T-helper 1 cell (primary cell): Measurements from ENCODE around the gene UBR3.
"Not testable (repeated sequence)": the region's sequence is repeated elsewhere in the genome, so short reads cannot be mapped to it uniquely, and the experiment has no call there.

Experiments
- DNase-seq, 5 donors: peaks; one replicate each; pipeline ENCODE4 v3.0.0-alpha.2; 2012 to 2020
- total RNA-seq, 4 donors: gene quantifications; one replicate each; lab custom pipeline; 2026; lab: John Stamatoyannopoulos, UW

Gene UBR3, protein sequence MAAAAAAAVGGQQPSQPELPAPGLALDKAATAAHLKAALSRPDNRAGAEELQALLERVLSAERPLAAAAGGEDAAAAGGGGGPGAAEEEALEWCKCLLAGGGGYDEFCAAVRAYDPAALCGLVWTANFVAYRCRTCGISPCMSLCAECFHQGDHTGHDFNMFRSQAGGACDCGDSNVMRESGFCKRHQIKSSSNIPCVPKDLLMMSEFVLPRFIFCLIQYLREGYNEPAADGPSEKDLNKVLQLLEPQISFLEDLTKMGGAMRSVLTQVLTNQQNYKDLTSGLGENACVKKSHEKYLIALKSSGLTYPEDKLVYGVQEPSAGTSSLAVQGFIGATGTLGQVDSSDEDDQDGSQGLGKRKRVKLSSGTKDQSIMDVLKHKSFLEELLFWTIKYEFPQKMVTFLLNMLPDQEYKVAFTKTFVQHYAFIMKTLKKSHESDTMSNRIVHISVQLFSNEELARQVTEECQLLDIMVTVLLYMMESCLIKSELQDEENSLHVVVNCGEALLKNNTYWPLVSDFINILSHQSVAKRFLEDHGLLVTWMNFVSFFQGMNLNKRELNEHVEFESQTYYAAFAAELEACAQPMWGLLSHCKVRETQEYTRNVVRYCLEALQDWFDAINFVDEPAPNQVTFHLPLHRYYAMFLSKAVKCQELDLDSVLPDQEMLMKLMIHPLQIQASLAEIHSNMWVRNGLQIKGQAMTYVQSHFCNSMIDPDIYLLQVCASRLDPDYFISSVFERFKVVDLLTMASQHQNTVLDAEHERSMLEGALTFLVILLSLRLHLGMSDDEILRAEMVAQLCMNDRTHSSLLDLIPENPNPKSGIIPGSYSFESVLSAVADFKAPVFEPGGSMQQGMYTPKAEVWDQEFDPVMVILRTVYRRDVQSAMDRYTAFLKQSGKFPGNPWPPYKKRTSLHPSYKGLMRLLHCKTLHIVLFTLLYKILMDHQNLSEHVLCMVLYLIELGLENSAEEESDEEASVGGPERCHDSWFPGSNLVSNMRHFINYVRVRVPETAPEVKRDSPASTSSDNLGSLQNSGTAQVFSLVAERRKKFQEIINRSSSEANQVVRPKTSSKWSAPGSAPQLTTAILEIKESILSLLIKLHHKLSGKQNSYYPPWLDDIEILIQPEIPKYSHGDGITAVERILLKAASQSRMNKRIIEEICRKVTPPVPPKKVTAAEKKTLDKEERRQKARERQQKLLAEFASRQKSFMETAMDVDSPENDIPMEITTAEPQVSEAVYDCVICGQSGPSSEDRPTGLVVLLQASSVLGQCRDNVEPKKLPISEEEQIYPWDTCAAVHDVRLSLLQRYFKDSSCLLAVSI (N-terminal part only)
- total RNA-seq: 81.0 to 116 (median 97.6) reads per million in 4 donors

DNA sequence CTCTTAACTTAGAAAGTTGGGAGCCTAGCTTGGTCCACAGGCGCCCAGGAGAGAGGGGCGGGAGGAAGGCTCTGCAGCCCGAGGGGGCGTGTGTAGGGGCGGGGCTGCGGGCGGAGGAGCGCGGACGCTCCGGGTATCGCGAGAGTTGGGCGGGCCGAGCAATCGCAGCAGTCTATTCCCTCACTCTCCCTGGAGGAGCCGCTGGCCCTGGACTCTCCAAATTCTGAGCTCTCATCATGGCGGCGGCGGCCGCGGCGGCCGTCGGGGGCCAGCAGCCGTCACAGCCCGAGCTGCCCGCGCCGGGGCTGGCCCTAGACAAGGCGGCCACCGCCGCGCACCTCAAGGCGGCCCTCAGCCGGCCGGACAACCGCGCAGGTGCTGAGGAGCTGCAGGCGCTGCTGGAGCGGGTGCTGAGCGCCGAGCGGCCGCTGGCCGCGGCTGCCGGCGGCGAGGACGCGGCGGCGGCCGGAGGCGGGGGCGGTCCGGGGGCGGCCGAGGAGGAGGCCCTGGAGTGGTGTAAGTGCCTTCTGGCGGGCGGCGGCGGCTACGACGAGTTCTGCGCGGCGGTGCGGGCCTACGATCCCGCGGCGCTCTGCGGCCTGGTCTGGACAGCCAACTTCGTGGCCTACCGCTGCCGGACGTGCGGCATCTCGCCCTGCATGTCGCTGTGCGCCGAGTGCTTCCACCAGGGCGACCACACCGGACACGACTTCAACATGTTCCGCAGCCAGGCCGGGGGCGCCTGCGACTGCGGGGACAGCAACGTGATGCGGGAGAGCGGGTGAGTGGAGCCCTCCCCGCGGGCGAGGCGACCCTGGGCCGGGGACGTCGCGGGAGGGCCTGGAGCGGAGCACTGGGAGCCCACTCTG, at the start of gene UBR3:
Gene UBR3, plus strand, starts transcription at position 183 of the 869 bp plus-strand sequence. Its CDS starts 54 bp downstream, at position 237.
- peak; percentile 83 to 90 (median 88) for DNase-seq

DNA sequence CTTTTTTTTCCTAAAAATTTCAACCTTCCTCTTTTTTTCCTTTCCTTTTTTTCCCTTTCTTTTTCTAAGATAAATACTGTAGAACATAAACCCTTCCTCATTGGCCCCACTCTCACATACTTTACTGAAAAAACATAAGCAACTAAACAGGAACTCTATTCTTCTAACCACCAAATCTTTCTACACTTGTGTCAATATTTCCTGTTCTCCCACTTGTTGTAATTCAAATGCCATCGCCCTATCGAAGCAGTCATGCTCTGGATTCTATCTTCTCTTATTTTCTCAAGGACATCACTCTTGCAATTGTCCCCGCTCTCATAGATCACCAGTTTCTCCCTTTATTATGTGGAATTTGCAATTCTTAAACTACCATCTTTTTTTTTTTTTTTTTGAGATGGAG, 48.8 kb upstream of the UBR3 start:
- no peak for DNase-seq

DNA sequence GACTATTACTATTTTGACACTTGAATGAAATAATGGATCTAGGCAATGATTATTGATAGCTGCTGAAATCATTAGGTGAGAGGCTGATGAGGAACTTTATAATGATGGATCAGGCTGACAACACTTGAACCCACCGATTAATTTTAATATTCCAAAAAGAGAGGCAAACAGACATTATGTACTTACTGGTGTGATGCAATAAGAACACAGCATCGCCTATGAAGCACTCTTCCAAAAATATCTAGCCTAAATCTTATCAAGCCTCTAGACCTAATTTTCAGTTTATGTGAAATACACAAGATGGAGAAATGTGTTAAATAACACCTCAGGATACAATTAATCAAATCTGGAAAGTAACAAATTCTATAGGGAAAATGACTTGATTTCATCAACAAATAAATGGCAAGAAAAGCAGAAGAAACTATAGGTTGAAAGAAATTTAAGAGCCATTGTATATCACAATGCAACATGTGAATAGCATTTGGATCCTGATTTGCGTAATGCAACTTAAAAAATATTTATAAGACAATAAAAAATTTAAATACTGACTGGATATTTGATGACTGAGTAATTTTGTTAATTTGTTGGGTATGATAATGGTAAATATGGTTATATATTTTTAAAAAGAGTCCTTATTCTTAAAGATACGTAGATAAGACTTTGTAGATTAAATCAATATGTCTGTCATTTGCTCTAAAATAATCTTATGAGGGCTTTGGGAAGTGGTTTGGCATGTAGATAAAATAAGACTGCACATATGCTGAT, 45.8 kb upstream of the UBR3 start:
- no peak for DNase-seq

DNA sequence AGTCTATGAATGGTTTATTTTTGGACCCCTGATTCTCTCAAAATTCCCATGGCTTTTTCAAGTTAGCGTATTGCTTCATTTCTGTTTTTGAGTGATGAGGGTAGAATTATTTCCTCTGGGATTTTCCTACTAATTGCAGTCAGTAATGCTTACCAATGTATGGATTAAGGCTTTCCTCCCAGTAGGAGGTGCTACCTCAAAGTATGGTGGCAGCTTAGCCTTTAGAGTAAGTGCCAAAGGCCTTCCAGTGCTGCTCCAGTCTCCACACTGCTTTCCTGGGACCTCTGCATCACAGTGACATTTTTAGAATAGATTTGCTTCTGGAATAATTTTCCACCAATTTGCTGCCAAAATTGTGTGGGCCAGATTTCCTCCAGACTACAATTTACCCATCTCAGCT, 44.7 kb upstream of the UBR3 start:
- no peak for DNase-seq

DNA sequence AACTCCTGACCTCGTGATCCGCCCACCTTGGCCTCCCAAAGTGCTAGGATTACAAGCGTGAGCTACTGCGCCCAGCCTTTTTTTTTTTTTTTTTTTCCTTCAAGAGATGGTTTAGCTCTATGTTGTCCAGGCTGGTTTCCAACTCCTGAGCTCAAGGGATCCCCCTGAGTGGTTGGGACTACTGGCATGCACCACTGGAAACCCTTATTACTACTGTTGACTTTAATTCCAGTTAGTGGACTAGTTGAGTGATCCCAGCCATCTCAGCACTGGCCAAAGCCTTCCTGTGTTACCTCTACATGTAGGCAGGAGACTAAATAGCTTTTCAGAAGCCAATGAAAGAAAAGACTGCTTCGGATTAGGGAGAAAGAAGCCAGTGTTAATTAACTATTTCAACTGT, 36.7 kb upstream of the UBR3 start:
- no peak for DNase-seq

DNA sequence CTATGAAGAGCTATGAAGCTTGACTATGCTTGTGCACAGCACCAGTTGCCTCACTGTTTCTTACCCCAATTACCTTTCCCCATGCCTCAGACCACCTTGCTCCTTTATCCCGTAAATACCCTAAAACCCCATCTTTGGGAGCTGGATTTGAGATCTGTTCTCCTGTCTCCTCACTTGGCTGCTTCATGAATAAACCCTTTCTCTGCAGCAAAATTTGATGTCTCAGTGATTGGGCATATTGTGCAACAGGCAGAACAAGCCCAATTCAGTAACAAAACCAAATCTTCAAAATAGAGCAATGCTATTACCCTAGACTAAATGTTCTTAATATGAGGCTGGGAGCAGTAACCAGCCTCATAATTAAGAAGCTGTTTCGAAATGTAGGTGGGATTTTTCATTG, 32.1 kb upstream of the UBR3 start:
- DNase-seq: no peak

DNA sequence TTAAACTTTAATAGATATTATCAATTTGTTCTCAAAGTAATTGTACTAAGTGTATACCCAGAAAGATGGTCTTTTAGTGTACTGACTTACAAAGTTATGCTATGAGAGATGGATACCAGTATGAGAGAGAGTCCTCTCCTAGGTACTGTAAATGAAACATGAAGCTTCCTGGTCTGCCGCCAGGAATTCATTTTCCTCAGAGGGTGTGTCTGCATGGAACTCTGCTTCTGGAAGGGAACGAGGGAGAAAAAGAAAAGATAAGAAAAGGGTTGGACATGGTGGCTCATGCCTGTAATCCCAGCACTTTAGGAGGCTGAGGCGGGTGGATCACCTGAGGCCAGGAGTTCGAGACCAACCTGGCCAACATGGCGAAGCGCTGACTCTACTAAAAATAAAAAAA, 30.8 kb upstream of the UBR3 start:
- DNase-seq: no peak

DNA sequence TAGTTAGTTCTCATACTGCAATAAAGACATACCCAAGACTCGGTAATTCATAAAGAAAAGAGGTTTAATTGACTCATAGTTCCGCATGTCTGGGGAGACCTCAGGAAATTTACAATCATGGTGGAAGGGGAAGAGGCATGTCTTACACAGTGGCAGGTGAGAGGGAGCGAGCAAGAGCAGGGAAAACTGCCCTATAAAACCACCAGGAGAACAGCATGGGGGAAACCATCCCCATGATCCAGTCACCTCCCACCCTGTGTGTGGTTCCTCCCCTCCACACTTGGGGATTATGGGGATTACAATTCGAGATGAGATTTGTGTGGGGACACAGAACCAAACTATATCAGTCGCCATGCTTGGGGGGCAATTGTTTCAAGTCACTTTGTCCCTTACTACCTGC, 29.7 kb upstream of the UBR3 start:
- no peak for DNase-seq

DNA sequence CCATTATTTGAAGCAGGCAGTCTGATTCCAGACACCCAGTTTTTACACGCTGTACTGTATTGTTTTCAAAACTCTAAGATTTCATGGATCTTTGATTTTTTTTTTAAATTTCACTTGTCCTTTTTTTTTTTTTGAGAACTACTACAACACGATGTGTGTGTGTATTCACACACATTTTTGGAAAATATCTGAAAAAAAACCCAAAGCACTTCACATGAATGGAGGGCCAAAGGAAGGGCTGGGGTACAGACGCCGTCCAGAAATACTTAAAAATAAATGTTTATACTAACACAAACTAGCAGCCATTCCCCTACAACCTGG, 28.9 kb upstream of the UBR3 start:
- no peak for DNase-seq

DNA sequence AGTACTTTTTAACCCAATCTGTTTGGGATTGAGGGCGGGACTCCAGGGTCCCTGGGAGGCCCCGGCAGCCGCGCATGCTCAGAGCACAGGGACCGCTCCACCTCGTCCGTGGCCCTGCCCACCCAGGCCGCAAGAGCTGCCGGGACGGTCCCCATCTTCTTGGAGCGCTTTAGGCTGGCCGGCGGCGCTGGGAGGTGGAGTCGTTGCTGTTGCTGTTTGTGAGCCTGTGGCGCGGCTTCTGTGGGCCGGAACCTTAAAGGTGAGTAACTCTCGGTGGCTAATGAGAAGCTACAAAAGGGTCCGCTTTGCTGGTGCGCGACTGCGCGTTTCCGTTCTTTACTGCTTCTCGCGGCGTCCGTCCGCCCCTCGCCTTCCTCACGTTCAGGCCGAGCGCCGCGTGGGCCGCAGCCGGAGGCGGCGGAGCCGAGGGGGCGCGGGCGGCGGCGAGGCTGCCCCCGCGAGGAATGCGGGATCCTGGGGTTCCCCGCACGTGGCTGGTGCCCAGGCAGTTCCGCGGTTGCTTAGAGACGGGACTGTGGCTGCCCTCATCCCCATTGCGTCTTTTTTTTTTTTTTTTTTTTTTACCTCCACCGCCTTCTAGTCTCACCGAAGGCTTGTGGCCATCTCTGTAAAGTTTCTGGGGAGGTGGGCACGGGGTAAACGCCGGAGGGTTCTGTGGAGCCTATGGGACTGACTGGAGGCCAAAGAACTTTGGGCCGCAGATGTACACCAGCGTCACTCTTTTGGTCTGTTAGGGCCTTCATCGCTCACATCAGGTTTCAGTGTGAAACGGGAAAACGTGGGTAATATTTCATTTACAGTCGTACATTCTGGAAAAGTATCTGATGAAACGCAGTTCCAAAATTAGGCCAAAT, 28.3 kb upstream of the UBR3 start, which contains the start of gene SSB:
Gene SSB, plus strand, starts transcription at position 154 of the 875 bp plus-strand sequence. CDS start 2,090 bp downstream, outside the sequence.
- DNase-seq: peak; percentile 85 to 96 (median 87)

DNA sequence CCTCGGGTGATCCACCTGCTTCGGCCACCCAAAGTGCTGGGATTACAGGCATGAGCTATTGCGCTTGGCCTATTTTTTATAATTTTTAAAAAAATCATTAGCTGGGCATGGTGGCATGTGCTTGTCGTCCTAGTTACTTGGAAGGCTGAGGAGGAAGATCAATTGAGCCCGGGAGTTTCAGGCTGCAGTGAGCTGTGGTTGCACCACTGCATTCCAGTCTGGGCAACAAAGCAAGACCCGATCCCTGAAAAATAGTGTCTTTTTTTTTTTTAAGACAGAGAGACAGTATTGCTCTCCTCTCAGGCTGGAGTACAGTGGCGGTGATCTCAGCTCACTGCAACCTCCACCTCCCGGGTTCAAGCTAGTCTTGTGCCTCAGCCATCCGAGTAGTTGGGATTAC, 23.8 kb upstream of the UBR3 start:
- DNase-seq: no peak

DNA sequence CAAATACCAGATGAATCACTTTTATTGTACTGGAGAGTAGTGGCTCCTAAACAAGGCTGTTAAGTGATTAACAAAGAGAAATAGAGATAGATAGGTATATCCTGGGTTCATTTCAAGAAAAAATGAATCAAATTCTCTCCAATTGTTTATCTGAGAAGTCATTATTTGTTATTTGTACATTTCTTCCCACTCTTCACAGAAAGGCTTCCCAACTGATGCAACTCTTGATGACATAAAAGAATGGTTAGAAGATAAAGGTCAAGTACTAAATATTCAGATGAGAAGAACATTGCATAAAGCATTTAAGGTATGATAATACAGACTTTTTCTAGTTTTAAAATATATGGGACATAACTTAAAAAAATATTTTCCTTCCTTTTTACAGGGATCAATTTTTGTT, 20.7 kb upstream of the UBR3 start:
- no peak for DNase-seq

DNA sequence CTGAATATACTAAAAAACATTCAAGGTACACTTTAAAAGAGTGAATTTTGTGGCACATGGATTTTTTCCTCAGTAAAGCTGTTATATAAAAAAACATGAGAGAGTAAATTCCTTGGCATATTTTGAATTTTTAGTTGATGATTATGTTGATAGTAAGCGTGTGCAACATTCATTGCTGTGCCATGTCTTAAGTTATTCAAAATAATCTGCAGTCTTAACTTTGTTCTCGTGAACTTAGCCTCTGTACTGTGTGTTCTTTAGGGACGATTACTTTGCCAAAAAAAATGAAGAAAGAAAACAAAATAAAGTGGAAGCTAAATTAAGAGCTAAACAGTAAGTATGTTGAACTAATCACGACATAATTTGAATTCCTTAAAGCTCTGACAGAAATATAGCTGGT, 19.0 kb upstream of the UBR3 start:
- no peak for DNase-seq

DNA sequence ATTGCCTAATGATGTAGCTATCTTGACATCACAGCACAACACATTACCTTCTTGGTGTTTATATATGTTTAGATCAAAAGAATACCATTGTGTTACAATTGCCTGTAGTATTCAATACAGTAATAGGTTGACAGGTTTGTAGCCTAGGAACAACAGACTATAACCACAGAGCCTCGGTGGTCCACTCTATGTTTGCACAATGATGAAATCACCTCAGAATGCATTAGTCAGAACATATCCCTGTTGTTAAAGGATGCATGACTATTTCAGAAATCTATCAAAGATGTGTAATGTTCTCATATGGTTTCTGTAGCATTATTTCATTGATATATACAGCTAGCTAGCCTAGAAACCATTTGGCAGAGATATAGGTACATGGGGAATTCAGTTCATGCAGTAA, 11.4 kb upstream of the UBR3 start:
- no peak for DNase-seq

DNA sequence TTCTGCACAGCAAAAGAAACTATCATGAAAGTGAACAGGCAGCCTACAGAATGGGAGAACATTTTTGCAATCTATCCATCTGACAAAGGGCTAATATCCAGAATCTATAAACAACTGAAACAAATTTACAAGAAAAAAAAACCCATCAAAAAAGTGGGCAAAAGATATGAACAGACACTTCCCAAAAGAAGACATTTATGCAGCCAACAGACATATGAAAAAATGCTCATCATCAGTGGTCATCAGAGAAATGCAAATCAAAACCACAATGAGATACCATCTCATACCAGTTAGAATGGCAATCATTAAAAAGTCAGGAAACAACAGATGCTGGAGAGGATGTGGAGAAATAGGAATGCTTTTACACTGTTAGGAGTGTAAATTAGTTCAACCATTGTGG, 10.3 kb upstream of the UBR3 start:
- DNase-seq: not testable (repeated sequence)

DNA sequence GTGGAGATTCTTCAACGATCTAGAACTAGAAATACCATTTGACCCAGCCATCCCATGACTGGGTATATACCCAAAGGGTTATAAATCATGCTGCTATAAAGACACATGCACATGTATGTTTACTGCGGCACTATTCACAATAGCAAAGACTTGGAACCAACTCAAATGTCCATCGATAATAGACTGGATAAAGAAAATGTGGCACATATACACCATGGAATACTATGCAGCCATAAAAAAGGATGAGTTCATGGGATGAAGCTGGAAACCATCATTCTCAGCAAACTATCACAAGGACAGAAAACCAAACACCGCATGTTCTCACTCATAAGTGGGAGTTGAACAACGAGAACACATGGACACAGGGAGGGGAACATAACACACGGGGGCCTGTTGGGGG, 9.9 kb upstream of the UBR3 start:
- DNase-seq: not testable (repeated sequence)

DNA sequence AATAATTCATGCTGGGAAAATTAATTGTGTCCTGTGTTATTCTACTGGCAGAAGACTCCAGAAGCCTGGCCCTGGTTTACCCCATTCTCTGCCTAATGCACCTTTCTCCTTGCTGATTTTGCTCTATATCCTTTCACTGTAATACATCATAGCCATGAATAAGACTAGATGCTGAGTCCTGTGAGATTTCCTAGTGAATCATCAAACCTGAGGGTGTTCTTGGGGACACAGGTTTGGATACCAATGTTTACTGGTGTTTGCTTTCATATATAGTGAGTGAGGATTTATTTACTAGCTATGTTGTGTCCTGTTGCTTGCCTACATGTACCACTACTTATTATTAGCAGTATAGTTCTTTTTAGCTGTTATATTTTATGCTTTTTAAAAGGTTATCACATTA, 9.0 kb upstream of the UBR3 start:
- no peak for DNase-seq

DNA sequence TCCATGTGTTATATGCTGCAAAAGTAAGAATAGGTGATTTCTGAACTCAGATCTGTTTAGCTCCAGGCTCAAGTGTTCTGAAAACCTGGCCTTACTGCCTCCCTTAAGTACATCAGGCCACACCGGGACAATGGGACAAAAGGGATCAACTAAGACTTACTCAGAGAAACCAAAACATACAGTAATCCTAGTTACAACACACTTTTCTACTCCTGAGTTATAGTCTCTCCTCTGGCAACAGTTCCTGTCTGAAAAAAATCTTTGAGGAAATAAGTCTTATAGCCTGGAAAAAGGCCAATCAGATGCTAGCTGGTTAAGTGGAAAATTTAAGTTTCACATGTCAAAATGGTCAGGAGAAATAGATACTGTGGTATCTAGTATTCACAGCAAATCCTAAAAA, 8.1 kb upstream of the UBR3 start:
- DNase-seq: no peak

DNA sequence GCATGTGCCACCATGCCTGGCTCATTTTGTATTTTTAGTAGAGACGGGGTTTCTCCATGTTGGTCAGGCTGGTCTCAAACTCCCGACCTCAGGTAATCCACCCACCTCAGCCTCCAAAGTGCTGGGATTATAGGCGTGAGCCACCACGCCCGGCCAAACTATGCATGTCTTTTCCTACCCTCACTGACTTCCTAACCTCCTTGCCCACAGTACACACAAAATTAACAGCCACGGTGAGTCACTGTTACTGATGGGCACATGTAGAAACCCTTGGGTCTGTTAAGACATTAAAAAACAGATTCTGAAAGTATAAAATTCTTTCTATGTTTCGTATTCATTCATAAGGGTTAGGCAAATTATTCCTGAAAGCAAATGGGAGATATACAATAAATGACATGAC, 7.2 kb upstream of the UBR3 start:
- not testable (repeated sequence) for DNase-seq

DNA sequence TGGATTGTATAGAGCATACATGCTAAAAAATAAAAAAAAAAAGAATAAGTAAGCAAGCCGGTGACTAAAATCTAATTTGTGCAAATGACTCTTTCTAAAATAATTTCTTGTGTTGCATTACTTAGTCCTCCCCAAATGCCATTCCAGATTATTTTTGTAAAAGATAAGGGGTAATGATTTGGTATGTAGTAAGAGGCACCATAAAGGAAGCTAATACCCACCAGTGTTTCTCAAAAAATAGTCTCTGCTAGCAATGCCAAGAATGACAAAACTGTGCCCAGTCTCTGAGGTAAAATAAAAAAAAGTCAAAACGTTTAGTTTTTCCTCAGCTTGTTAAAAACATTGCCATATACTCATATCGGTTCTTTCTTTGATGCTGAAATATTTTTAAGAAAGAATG, 5.2 kb upstream of the UBR3 start:
- DNase-seq: no peak
